HG02938 (cell line): Measurements from ENCODE around the gene IL7R.
A peak's percentile ranks its signal among the peaks of the same experiment; 100 is the strongest.
"Not testable (repeated sequence)": the region's sequence is repeated elsewhere in the genome, so short reads cannot be mapped to it uniquely, and the experiment has no call there.

ENCODE experiments used
- ATAC-seq: cut with Tn5 transposase; IDR thresholded peaks from one replicate; pipeline ENCODE4 v1.9.1; 2021; ENCODE audit warnings: mild to moderate bottlenecking, moderate library complexity; ENCODE audit not compliant: unreplicated experiment

IL7R gene

DNA sequence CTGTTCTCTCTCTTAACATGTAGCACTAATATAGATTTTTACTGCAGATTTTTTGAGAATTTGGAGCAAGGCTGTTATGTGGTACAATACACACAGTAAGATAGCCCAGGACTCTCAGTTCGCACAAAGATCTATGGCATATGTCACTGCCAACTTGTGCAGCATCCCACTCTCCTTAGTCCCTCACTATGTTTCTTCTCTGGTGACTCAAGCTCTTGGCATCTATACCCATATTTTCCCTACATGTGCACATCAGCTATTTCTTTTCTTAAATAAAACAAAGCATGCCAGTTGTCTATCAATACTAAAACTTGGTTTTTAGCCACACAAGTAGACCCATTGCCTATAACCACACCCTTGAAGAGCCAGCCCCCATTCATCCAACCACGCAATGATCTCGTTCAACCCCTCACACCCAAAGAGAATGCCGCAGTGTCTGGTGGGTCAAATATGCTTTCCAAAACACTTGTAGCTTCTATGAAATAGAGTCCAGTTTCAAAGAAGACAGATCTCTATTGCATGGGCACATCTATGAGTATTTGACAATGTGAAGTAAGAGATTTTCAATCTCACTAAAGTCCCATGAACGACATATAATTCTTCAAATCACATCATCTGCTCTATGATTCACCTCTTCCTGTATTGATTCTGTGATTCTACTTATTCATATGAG lies 18.2 kb upstream of the IL7R start:
- ATAC-seq = no peak

DNA sequence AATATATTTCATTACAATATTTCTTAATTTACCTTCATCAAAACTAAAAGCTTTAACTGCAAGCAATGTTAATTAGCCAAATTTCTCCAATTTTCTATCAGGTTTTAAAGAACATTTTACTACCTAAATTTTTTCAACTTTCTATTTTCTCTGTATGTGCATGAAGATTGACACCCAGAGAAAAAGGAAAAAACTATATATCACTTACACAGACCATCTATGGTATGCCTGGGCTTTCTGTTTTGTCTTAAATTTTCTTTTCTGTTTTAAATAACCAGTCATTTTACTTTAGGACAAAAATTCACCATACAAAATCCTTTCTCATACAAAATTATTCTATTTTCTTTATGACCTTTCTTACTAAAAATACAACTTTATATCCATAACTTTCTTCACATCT lies 13.8 kb upstream of the IL7R start:
- ATAC-seq = no peak

DNA sequence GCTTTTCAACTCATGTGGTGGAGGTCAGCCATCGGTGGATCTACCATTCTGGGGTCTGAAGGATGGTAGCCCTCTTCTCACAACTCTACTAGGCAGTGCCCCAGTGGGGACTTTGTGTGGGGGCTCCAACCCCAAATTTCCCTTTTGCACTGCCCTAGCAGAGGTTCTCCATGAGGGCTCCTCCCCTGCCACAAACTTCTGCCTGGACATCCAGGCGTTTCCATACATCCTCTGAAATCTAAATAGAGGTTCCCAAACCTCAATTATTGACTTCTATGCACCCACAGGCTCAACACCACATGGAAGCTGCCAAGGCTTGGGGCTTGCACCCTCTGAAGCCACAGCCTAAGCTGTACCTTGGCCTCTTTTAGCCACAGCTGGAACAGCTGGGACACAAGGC lies 11.2 kb upstream of the IL7R start:
- ATAC-seq = not testable (repeated sequence)

DNA sequence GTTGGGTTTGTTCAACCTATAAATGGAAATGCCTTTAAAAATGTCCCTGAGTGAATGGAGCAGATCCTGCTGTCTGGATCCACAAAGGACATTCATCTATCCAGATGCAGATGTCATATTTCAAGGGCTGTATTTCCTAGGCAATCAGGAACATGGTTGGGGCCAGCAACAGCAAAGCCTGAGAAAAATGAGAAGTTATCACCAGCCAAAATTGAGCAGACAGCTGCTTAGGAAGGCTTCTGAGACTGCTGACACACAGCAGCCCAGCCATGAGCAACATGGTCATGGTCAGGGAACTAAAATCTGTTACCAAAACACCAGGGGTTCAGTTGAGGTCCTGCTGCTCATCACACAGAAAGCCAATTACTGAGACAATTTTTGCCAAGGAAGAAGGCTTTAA lies 9.2 kb upstream of the IL7R start:
- ATAC-seq = no peak

DNA sequence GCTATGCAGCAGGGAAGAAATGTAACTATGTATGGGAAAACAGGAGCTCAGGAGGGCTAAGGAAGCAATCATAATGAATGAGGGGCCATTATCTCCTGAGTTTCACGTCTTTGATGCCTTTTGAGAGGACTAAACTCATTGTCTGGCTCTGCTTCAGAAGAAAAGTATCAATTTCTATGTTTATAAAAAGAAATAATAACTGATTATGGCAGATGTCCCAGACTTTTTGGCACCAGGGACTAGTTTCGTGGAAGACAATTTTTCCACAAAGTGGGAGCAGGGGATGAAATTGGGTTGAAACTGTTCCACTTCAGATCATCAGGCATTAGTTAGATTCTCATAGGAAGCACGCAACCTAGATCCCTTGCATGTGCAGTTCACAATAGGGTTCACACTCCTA lies 8.7 kb upstream of the IL7R start:
- no peak for ATAC-seq

DNA sequence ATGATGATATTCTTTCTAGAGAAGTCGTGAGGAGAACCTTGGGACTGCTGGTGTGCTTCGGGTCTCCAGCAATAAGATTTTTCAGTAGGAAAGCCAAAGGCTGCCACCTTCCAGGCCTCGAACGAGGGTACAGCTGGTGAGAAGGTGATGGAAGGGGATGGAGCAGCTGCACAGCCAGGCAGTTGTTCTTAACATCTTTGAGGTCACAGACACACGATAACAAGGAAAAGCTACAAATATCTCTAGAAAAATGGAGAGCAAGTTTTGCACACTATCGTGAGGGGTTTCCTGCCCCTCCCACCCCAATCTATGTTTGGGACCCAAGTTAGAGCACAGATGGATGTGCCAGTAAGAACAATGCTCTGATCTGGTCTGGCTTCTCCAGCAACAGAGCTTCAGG lies 6.8 kb upstream of the IL7R start:
- no peak for ATAC-seq

DNA sequence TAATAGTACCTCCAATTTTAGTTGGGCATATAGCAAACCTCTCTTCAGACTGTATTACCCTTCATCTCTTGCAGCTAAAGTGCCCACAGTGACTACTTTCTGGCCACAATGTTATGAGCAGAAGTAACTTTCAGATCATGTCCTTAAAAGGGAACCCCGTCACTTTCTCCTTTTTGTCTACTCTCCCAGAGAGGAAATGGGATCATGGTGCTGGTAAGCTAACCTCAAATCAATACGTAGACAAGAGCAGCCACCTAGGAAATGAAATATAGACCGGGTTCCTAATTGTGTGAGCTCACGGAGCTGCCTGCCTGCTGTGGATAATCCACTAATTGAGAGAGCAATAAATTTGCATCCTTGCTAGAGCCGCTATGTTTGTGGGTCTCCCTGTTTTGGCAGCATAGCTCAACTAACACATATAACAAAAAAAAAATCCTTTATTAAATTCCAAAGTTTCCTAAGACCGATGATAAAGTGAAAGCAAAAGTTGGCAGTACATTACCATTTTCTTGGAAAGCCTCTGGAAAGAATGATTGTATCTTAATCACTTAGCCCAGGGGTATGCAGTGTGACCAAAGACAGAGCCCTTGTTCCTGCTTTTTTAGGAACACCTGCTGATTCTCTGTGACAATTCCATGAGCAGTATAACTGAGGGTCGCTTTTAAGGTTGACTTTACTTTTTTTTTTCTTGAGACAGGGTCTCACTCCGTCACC lies 5.6 kb upstream of the IL7R start:
- ATAC-seq = no peak

DNA sequence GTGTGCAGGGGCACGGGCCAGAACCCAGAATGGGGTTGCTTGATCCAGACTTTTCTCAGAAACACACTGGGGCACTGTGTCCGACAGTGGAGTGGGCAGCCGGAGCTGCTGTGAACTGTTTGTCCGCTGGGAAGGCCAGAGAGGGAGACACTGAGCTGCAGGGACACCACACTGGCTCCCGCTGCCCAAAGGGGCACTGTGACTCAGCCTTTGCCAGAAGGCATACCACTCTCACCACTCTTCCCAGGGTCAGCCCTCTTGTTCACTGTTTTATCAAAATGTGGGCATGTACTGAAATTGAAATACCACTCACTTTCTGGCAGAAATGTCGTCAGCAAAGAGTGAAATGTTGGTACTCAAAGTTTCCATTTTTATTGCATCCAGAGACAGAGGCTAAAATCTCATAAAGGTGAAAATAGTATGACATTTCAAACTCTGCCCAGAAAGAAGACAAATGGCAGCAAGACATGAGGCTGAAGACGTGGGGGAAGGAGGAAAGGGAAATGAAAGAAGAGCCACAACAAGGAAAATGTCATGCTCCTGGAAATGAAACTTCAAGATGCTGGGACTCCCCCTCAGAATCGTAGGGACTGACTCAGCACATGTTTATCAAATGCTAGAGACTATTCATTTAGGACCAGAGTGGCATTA lies 4.5 kb upstream of the IL7R start:
- peak; percentile 49 for ATAC-seq

DNA sequence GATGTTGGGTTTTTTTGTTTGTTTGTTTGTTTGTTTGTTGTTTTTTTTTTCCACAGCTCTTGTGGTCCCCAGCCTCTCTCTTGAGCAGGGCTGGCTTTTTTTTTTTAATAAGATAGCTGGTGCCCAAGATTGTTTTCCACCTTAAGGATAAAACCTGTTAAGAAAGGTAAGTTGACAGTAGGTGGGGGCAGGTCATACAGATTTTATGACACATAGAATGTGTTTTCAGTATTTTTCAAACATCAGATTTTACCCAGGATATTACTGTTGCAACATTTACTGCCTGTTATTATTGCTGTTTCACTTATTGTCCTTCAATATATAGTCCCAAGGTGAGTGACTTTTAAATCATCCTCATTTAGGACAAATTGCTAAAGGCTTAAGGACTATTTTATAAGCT lies 3.9 kb upstream of the IL7R start:
- ATAC-seq = no peak

DNA sequence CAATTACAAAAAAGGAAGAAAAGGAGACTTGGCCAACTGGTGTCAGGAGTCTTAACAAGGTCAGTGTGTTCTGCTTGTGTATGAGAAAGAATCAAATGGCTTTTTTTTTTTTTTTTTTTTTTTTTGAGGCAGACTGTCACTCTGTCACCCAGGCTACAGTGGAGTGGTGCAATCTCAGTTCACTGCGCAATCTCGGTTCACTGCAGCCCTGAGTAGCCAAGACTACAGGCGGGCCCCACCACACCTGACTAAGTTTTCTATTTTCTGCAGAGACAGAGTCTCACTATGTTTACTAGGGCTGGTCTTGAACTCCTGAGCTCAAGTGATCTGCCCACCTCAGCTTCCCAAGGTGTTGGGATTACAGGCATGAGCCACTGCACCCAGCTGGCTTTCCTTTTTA lies 3.1 kb upstream of the IL7R start:
- no peak for ATAC-seq

DNA sequence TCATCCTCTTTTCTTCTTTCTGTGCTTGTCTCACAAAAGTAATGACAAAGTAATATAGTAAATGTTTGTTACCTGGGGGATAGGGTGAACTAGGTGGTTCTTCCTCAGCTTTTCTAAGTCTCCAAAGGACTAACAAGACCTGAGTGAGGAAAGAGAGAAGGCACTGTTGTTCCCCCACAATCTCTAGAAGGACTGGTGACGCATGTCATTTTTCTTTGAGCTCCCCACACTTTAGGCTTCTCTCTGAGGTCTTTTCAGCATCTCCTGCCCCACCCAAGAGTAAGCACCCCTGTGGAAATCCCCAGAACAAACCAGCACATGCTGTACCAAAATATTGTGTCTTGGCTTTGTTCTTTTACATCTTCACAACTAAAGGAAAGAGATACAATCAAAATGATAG lies 2.4 kb upstream of the IL7R start:
- ATAC-seq = no peak

DNA sequence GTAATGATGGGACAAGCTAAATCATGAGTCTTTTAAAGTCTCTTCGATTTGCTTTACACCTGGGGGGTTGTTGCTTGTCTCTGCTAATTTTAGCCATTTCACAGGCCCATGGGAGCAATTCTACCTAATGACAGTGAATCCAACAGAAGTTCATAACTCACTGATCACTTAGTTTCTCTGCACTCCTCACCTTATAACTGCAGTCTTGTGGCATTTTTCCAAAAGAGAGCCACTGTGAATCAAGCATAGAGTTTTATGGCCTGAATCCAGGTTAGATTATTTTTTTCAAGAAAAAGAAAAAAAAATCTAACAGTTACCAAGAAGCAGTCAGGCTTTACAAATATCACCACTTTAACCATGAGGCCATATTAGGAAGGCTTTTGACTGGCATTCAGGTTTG lies 1.5 kb upstream of the IL7R start:
- ATAC-seq = no peak

DNA sequence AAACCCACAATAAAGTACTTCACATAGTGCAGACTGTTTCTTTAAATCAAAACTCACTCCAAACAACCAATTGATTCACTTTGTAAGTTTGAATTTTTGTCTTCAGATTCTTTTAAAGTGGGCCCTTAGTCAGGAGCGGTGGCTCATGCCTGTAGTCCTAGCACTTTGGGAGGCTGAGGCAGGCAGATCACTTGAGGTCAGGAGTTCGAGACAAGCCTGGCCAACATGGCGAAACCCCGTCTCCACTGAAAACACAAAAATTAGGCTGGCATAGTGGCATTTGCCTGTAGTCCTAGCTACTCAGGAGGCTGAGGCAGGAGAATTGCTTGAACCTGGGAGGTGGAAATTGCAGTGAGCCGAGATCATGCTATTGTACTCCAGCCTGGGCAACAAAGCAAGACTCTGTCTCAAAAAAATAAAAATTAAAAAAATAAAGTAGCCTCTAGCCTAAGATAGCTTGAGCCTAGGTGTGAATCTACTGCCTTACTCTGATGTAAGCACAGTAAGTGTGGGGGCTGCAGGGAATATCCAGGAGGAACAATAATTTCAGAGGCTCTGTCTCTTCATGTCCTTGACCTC lies 416 bp upstream of the IL7R start:
- ATAC-seq = not testable (repeated sequence)

DNA sequence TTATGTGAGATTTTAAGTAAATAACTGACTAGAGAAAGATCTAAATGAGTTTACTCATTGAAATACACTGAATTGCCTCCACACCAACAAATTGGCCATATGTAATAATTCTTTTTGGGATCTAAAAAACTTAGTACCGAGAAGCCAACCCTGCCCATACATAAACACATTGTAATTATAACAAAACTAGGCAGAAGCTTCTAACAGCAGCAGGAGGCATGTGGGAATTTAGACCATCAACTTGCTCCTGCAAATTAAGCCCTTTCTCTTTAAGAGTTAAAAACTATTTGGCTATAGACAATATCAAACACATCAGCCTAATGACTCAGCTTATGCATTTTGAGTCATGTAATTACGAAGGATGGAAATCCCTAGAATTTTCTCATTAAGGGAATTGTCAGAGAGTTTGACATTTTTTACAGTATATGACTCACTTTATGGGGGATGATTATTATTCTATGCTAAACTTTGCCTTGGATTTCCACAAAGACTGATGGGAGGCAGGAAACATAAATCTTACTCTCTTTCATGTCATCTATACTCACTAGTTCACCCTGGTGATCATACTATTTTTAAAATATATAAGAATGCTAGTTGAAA lies 1.0 kb downstream of the IL7R start:
- ATAC-seq = no peak

DNA sequence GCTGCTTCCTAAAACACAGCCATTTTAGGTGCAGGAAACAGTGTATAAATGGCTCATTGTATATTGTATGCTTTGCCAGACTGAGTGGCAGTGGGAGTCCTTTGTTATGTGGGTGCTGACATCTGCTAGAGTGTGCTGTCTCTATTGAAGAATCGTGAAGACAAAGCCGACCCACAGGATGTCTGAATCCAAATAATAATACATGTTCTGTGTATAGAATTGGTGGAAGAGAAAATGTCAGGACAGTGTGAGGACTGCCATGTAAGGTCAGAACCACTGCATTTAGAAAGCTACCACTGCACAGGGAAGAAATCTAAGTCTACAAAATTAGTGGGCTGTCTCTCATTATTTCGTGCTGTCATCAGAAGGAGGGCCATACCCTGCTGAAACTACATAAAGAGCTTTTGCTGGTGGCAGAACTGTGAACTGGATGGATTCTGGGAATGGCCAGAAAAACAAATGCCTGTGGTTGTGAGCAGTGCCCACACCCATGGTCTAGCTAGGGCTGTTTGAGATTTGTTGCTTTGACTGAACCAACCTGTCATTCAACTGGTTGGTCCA lies 2.5 kb downstream of the IL7R start:
- ATAC-seq = no peak

DNA sequence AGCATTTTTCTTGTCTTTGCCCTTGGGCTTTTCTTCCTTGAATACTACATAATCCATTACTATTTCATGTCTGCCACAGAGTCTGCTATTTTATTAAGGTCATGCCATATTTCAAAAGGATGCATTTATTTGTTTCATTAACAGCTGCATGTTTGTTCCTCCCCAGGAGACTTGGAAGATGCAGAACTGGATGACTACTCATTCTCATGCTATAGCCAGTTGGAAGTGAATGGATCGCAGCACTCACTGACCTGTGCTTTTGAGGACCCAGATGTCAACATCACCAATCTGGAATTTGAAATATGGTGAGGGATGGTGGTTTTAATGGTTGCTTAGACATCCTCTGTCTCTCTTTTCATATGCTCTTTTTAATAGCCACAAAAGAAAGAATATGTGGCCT lies 4.0 kb downstream of the IL7R start:
- ATAC-seq = no peak

DNA sequence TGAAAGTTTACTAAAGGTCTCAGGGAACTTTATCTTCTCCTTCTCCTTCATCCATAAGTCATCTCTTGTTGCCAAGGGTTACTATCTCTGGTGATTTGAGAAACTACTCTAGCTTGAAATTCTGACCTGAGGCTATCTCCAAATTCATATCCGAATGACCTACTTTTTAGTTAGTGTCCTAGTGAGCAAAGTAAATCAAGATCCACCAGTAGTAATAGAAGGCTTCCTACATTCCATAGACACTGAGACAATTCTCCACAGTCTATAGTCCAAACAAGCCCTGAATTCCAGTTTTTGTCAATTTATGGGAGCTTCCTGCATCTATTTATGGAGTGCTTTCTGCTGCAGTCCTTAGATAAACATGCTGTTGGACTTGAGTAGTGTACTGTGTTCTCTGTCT lies 5.0 kb downstream of the IL7R start:
- ATAC-seq = no peak

DNA sequence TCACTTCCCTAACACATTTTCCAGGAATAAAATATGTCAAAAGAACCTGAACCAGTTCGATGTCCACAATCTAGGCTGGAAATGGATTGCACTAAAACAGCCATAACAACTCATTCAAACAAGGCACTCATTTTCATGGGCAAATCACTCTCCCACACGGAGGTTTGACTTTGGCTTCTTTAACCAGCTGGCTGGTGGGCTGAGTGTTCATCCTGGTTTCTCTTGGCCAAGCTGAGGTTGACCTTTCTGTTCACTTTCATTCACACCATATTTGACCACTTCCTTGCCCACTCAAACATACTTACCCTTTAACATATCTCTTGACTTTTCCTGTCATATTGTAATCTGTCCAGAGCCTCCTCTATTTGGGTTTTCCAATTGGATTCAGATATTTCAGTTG lies 5.4 kb downstream of the IL7R start:
- ATAC-seq = no peak

DNA sequence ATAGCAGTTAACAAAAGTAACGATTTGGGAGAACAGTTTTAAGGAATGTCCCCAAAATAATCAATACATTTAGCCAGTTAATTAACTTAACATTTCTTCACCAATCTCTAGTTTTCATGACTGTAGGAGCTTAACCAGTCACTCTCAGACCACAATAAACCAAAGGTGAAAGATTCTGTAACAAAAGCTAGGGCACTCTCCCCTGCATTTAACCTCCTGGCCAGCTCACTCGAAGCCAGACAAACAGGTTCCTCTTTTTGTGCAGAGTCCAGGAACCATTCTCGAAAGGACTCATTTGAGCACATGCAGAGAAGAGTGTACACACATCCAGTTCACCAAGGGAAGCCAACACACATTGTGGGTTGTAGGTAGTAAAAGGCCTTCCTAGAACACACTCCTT lies 6.5 kb downstream of the IL7R start:
- no peak for ATAC-seq

DNA sequence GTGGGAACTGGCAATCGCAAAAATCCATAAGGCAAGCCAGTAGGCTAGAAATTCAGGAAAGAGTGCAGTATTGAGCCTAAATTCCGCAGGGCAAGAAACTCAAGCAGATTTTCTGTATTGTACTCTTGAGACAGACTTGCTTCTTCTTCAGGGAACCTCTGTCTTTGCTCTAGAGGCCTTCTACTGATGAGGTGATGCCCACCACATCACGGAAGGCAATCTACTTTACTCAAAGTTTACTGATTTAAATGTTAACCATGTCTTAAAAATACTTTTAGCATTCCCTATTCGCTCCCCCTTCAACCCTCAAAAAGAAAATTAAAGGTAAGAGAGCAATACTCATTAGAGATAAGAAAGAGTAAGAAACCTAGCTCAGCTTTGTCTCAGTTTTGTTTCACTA lies 11.3 kb downstream of the IL7R start:
- ATAC-seq = no peak

DNA sequence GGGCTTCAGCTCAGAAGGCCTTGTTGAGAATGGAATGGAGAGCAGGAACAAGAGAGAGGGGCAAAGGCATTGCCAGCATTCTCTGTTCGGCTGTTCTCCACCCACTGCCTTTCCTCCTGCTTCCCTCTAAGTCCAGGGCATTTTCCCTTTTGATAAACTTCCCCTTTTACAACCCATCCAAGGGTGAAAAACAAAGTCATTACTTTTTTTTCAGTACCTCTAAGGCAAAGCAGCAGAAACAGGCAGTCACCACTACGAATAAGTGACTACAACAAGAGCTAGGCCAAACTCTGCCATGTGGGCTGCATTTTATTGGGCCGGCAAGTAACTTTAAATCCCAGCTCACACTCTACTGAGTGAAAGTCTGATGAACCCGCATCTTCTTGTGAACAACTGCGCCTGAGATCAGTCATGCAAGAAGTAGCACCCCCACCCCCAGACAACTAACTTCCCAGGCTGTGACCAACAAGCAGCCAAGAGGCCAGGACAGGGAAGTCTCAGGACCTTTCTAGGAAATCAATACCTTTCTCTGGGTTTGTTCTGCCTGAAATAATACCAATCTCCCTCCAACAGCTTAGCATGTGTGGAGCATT lies 13.1 kb downstream of the IL7R start:
- no peak for ATAC-seq
